ENCODE measurements around the gene ZFHX3. TPM values are rescaled to one million over a fixed set of nuclear protein-coding genes. Genes with fewer than 3 reads are reported as not detected.

The ZFHX3 gene
- total and polyA plus RNA-seq, 9 of the 15 experiments (the other 6 are each of a cell fraction or from before 2014, with no cell fraction given) = 0.01 to 0.23 (median 0.06) TPM; not detected in 4

- in situ Hi-C loops (cut with MboI) = no loop called here
- Histone ChIP-seq H3K79me2 (ENCODE audit: control insufficient read depth, insufficient read depth, low read length) (no peaks in the 10 kb centered on the region), H3K36me3 (ENCODE audit: control insufficient read depth, insufficient read depth, low read length) (no peaks in the 10 kb centered on the region), H3K9ac (ENCODE audit: insufficient read depth in 1 of 2, low read depth in 2 of 2, low read length in 2 of 2) (no peak overlapping the region), H3K4me3 (no peak overlapping the region), H3K9me3 (replicated peaks; ENCODE audit: control insufficient read depth, insufficient read depth, low read depth, low read length) (no peaks in the 10 kb centered on the region), H2AFZ (ENCODE audit: low read depth, low read length) (no peak overlapping the region), H3K27ac (ENCODE audit: extremely low read depth, low read depth, low read length) (no peak overlapping the region), H3K4me2 (ENCODE audit: insufficient read depth, low read length) (no peak overlapping the region), H3K27me3 (ENCODE audit: control insufficient read depth in 2 of 2, insufficient read depth in 2 of 2, low read length in 2 of 2) (no peaks in the 10 kb centered on the region), H3K4me1 (replicated peaks in 1 of 2; ENCODE audit: control insufficient read depth in 2 of 2, insufficient read depth in 2 of 2, low read length in 2 of 2) (peaks cover 0 to 5% of the 10 kb centered on the region in 2 experiments; a peak in 3 of 5 replicates), H3K9me1 (ENCODE audit: control insufficient read depth, insufficient read depth, low read length) (no peaks in the 10 kb centered on the region), H4K20me1 (replicated peaks; ENCODE audit: control insufficient read depth, insufficient read depth, low read length) (no peaks in the 10 kb centered on the region; the same call in 1 of the 2 replicates)
- intact Hi-C loops (cut with micrococcal nuclease) = no loop called here
- no peak for DNase-seq (ENCODE audit: extremely low read depth in 1 of 4, low spot score in 3 of 4)
- CTCF ChIA-PET (ENCODE audit: low intra/inter-chr PET ratio) = no interaction called here
- no peak for ATAC-seq
- POLR2A ChIA-PET = no interaction called here
- FAIRE-seq = no peak
- BruUV-seq (replicated peaks) = no TSS peak
- 44% methylated on average over 1 of the region's 1 CpG for WGBS (ENCODE audit: insufficient coverage, low coverage, missing lambda C conversion rate)
- no peak for TF ChIP-seq POLR2A (conservative IDR thresholded peaks at IDR 0.05)
- no peak for TF ChIP-seq CREB3 (tag; conservative IDR thresholded peaks at IDR 0.05; ENCODE audit: low read depth)
- no peak for TF ChIP-seq E2F4 (CRISPR knock-in tag; IDR thresholded peaks at IDR 0.05; ENCODE audit: low read depth)
- TF ChIP-seq PHF21A (IDR thresholded peaks at IDR 0.05; ENCODE audit: borderline replicate concordance, low read depth) = no peak
- TF ChIP-seq MAZ (CRISPR knock-in tag; conservative IDR thresholded peaks at IDR 0.05 in 1 of 2, IDR thresholded peaks at IDR 0.05 in 1 of 2) = no peak
- TF ChIP-seq ZNF175 (CRISPR knock-in tag; IDR thresholded peaks at IDR 0.05; ENCODE audit: low read depth) = no peak
- no peak for TF ChIP-seq ATF6 (CRISPR knock-in tag; IDR thresholded peaks at IDR 0.05)
- no peak for TF ChIP-seq ZKSCAN1 (IDR thresholded peaks at IDR 0.05; ENCODE audit: low read depth, low read length)
- no peak for TF ChIP-seq SNRNP70 (optimal IDR thresholded peaks at IDR 0.05; ENCODE audit: low read depth, low read length)
- TF ChIP-seq KDM4B (IDR thresholded peaks at IDR 0.05; ENCODE audit: borderline replicate concordance in 2 of 2, low read depth in 1 of 2) = no peak
- no peak for TF ChIP-seq EZH2 (IDR thresholded peaks at IDR 0.05; ENCODE audit: borderline replicate concordance, low read depth, low read length)
- TF ChIP-seq ILK (tag; IDR thresholded peaks at IDR 0.05; ENCODE audit: borderline replicate concordance, low read depth) = no peak
- no peak for TF ChIP-seq ARID1B (IDR thresholded peaks at IDR 0.05)
- TF ChIP-seq MXI1 (IDR thresholded peaks at IDR 0.05; ENCODE audit: low read depth, low read length) = no peak
- no peak for TF ChIP-seq HES1 (IDR thresholded peaks at IDR 0.05; ENCODE audit: low read depth)
- no peak for TF ChIP-seq HOMEZ (CRISPR knock-in tag; IDR thresholded peaks at IDR 0.05)
- TF ChIP-seq TAF9B (IDR thresholded peaks at IDR 0.05; ENCODE audit: partially characterized antibody) = no peak
- TF ChIP-seq ZNF239 (CRISPR knock-in tag; IDR thresholded peaks at IDR 0.05) = no peak
Observed at GRCh38 chr16:72808754-72809153, 239.2 kb downstream of the ZFHX3 start.

Data from K562 (cell line).